Left ventricle myocardium inferior (tissue), 1 donor: ENCODE results near the gene UCKL1. TPM values are rescaled to one million over a fixed set of nuclear protein-coding genes. Genes with fewer than 3 reads are reported as not detected.
"Not testable (repeated sequence)": the region's sequence is repeated elsewhere in the genome, so short reads cannot be mapped to it uniquely, and the experiment has no call there.

Experiments used
- DNase-seq: peaks from one replicate; pipeline ENCODE4 v3.0.0-alpha.2; 2020
- H3K27ac ChIP-seq: fragments of 200-600 bp; replicated peaks from 2 replicates; pipeline ENCODE4 v1.8.0; 2021
- H3K27me3 ChIP-seq: fragments of 200-600 bp; 2 replicates; pipeline ENCODE4 v1.8.0; 2021; ENCODE audit warnings: low read depth
- H3K36me3 ChIP-seq: fragments of 200-600 bp; 2 replicates; pipeline ENCODE4 v1.8.0; 2021
- H3K4me1 ChIP-seq: fragments of 200-600 bp; 2 replicates; pipeline ENCODE4 v1.8.0; 2021
- H3K4me3 ChIP-seq: fragments of 200-600 bp; 2 replicates; pipeline ENCODE4 v1.8.0; 2021; ENCODE audit warnings: mild to moderate bottlenecking, moderate library complexity
- H3K9me3 ChIP-seq: fragments of 200-600 bp; replicated peaks from 2 replicates; pipeline ENCODE4 v1.8.0; 2021
- intact Hi-C: fragments of 100-400 bp; cut with micrococcal nuclease; formaldehyde crosslinking; loops from one replicate; pipeline ENCODE4 v1.11.0; 2022
- total RNA-seq: library from RNA; stranded (reverse); fragmentation: NEBNext Ultra II Directional; extraction: Animal tissue kit (Norgen Biotek cat#: 25700); gene quantifications from one replicate; pipeline ENCODE4 v1.2.1, GENCODE V29; 2021
- TF ChIP-seq, protein P1 (sequence below): fragments of 200-600 bp; IDR thresholded peaks from 2 replicates; pipeline ENCODE4 v1.8.0; 2021; ENCODE audit warnings: antibody characterized with exemption, mild to moderate bottlenecking, borderline replicate concordance
- donor health status: DM: no; HTN: yes; CAD: no; lungs with severe emphysema.

The UCKL1 gene
- total RNA-seq, 1 donor from 2014 or later = 41.0 TPM

GRCh38 chr20:63920226-63920625 lies 36.0 kb downstream of the UCKL1 start:
- DNase-seq = no peak
- peaks cover 7% of the 10 kb centered on the region for H3K36me3 ChIP-seq

GRCh38 chr20:63919130-63919529 lies 37.1 kb downstream of the UCKL1 start:
- Histone ChIP-seq H3K4me1 (peaks cover 29% of the 10 kb centered on the region), H3K27me3 (no peaks in the 10 kb centered on the region), H3K4me3 (no peak overlapping the region), H3K36me3 (peaks cover 7% of the 10 kb centered on the region), H3K27ac (no peak overlapping the region), H3K9me3 (peaks cover 9% of the 10 kb centered on the region)
- TF ChIP-seq, protein P1, sequence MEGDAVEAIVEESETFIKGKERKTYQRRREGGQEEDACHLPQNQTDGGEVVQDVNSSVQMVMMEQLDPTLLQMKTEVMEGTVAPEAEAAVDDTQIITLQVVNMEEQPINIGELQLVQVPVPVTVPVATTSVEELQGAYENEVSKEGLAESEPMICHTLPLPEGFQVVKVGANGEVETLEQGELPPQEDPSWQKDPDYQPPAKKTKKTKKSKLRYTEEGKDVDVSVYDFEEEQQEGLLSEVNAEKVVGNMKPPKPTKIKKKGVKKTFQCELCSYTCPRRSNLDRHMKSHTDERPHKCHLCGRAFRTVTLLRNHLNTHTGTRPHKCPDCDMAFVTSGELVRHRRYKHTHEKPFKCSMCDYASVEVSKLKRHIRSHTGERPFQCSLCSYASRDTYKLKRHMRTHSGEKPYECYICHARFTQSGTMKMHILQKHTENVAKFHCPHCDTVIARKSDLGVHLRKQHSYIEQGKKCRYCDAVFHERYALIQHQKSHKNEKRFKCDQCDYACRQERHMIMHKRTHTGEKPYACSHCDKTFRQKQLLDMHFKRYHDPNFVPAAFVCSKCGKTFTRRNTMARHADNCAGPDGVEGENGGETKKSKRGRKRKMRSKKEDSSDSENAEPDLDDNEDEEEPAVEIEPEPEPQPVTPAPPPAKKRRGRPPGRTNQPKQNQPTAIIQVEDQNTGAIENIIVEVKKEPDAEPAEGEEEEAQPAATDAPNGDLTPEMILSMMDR = no peak
- intact Hi-C loops = no loop called here
- DNase-seq = no peak

More at GRCh38 chr20:63920226-63920625, 36.0 kb downstream of the UCKL1 start:
- no peaks in the 10 kb centered on the region for H3K27me3 ChIP-seq
- no peak overlapping the region for H3K4me3 ChIP-seq
- intact Hi-C loops = no loop called here
- peaks cover 9% of the 10 kb centered on the region for H3K9me3 ChIP-seq
- peaks cover 22% of the 10 kb centered on the region for H3K4me1 ChIP-seq
- no peak overlapping the region for H3K27ac ChIP-seq
- TF ChIP-seq, protein P1 = no peak

DNA sequence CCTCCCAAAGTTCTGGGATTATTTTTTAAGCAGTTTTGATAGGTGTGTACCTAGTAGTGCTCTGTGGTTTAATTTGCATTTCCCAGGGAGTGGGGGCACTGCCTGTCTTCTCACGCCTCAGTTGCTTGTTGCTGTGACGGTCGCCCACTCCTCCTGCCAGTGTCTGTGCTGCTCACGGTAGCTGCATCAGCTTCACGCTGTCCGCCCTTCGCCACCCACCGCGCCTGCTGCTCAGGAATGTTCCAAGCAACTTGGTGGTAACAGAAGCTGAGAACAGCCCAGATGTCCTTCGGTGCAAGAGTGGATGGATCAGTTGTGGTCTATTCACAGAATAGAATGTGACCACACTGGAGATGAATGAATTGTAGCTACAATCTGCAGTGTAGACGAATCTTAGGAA lies 38.4 kb downstream of the UCKL1 start:
- DNase-seq = no peak
- peaks cover 7% of the 10 kb centered on the region for H3K36me3 ChIP-seq
- H3K27me3 ChIP-seq = no peaks in the 10 kb centered on the region
- H3K4me1 ChIP-seq = peaks cover 28% of the 10 kb centered on the region
- intact Hi-C loops = no loop called here
- no peak overlapping the region for H3K4me3 ChIP-seq
- peaks cover 9% of the 10 kb centered on the region for H3K9me3 ChIP-seq
- TF ChIP-seq, protein P1 = no peak
- no peak overlapping the region for H3K27ac ChIP-seq

DNA sequence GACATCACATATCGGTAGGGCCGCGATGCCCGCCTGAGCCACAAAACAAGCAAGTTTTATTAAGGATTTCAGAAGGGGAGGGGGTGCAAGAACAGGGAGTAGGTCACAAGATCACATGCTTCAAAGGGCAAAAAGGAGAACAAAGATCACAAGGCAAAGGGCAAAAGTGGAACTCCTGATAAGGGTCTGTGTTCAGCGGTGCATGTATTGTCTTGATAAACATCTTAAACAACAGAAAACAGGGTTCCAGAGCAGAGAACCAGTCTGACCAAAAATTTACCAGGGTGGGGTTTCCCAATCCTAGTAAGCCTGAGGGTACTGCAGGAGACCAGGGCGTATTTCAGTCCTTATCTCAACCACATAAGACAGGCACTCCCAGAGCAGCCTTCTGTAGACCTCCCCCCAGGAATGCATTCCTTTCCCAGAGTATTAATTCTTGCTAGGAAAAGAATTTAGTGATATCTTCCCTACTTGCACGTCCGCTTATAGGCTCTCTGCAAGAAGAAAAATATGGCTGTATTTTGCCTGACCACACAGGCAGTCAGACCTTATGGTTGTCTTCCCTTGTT lies 39.8 kb downstream of the UCKL1 start:
- intact Hi-C loops = not testable (repeated sequence)

DNA sequence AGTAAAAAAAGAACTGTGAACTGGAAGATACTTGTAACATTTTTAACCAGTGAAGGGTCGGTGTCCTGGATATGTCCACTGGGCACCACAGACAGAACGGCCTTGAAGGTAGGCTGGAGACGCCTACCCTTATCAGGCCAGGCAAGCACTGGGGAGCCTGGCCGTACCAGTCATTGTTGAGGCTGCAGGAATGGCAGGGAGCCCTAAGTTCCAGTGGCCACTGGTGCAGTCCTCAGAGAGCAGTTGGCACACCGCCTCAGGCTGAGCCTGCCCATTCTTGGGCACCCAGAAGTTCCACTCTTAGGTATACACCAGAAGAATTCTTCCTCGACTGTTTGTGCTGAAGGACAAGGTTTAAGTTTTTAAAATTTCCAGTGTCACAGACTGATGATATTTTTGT lies 40.7 kb downstream of the UCKL1 start:
- Histone ChIP-seq H3K27ac (peak overlapping the region; percentile 34), H3K4me1 (peaks cover 48% of the 10 kb centered on the region)

More for the DNA sequence above, 39.8 kb downstream of the UCKL1 start:
- H3K27me3 ChIP-seq, DNase-seq, H3K4me3 ChIP-seq, H3K36me3 ChIP-seq, H3K9me3 ChIP-seq: not testable (repeated sequence)
- H3K4me1 ChIP-seq = peaks cover 42% of the 10 kb centered on the region
- peak overlapping the region; percentile 34 for H3K27ac ChIP-seq

DNA sequence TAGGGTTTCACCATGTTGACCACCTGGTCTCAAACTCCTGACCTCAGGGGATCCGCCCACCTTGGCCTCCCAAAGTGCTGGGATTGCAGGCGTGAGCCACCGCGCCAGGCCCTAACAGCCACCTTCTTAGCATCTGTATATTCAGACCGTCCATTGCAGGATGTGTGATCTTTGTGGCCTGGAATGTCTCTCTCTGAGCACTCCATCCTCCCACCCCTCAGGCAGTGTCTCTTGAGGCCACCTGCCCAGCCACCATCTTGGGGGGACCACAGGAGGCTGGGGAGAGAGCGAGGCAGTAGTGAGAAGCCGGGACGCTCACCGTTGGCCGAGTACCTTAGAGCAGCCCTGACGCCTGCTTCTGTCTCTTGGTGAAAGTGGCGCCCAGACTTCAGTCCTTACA lies 42.4 kb downstream of the UCKL1 start:
- H3K4me3 ChIP-seq = no peak overlapping the region
- intact Hi-C loops = no loop called here
- no peaks in the 10 kb centered on the region for H3K27me3 ChIP-seq
- H3K36me3 ChIP-seq = no peaks in the 10 kb centered on the region
- H3K4me1 ChIP-seq = peaks cover 62% of the 10 kb centered on the region
- H3K27ac ChIP-seq = no peak overlapping the region
- TF ChIP-seq, protein P1 = no peak
- peaks cover 9% of the 10 kb centered on the region for H3K9me3 ChIP-seq
- DNase-seq = no peak

More for the DNA sequence above, 40.7 kb downstream of the UCKL1 start:
- Histone ChIP-seq H3K27me3 (no peaks in the 10 kb centered on the region), H3K9me3 (peaks cover 9% of the 10 kb centered on the region), H3K36me3 (no peaks in the 10 kb centered on the region), H3K4me3 (no peak overlapping the region)
- TF ChIP-seq, protein P1 = no peak
- intact Hi-C loops = no loop called here
- DNase-seq = peak; percentile 61
